Measurements from ENCODE around the gene TNFRSF6B. TPM values are rescaled to one million over a fixed set of nuclear protein-coding genes. Genes with fewer than 3 reads are reported as not detected.

Gene TNFRSF6B
- total and polyA plus RNA-seq, 2 of the 4 experiments (the other 2 are of a cell fraction) = 1.3 to 11.0 TPM

GRCh38 chr20:63745424-63745805 is 49.0 kb downstream of the TNFRSF6B start:
- no peak for TF ChIP-seq RFX5 (IDR thresholded peaks at IDR 0.05; ENCODE audit: low read depth, low read length)
- no peak for TF ChIP-seq BHLHE40 (IDR thresholded peaks at IDR 0.05; ENCODE audit: low read depth, low read length)
- TF ChIP-seq MAZ (IDR thresholded peaks at IDR 0.05; ENCODE audit: borderline replicate concordance, low read depth, low read length) = no peak
- TF ChIP-seq RAD21 (IDR thresholded peaks at IDR 0.05; ENCODE audit: low read length) = no peak
- no peak for TF ChIP-seq CHD1 (IDR thresholded peaks at IDR 0.05; ENCODE audit: low read depth, low read length)
- no peak for TF ChIP-seq MXI1 (IDR thresholded peaks at IDR 0.05; ENCODE audit: borderline replicate concordance, low read depth, low read length)
- TF ChIP-seq RCOR1 (IDR thresholded peaks at IDR 0.05; ENCODE audit: insufficient replicate concordance, low read length) = no peak
- TF ChIP-seq ELK1 (IDR thresholded peaks at IDR 0.05; ENCODE audit: borderline replicate concordance, low read depth, low read length) = no peak
- no peak for TF ChIP-seq CEBPB (IDR thresholded peaks at IDR 0.05; ENCODE audit: low read depth, low read length)
- TF ChIP-seq USF2 (IDR thresholded peaks at IDR 0.05; ENCODE audit: low read depth, low read length) = no peak
- no peak for TF ChIP-seq POLR2A (IDR thresholded peaks at IDR 0.05; ENCODE audit: low read depth, low read length)
- TF ChIP-seq MAFK (IDR thresholded peaks at IDR 0.05; ENCODE audit: low read depth, low read length) = no peak
- no peak for TF ChIP-seq NFE2L2 (IDR thresholded peaks at IDR 0.05; ENCODE audit: low read depth, low read length)
- TF ChIP-seq SMC3 (IDR thresholded peaks at IDR 0.05; ENCODE audit: low read depth, low read length) = no peak
- TF ChIP-seq FOS (IDR thresholded peaks at IDR 0.05; ENCODE audit: low read depth, low read length) = no peak
- no peak for TF ChIP-seq CTCF (conservative IDR thresholded peaks at IDR 0.05; ENCODE audit: low read depth, low read length)
- no peak overlapping the region for H3K56ac ChIP-seq (ENCODE audit: extremely low read depth, insufficient read depth, low read length)
- H2AK5ac ChIP-seq (ENCODE audit: low read depth, low read length) = no peak overlapping the region
- no peak overlapping the region for H2BK15ac ChIP-seq (ENCODE audit: low read depth, low read length)
- no peak overlapping the region for H4K91ac ChIP-seq (ENCODE audit: insufficient read depth, low read depth, low read length)
- DNase-seq = no peak
- ChIA-PET POLR2A (ENCODE audit: unreplicated experiment) (no interaction called here), CTCF (no interaction called here)
- no peak overlapping the region for H2BK5ac ChIP-seq (ENCODE audit: low read depth, low read length, poor library complexity, severe bottlenecking)
- intact Hi-C loops (cut with micrococcal nuclease) = no loop called here
- in situ Hi-C loops (cut with MboI; ENCODE audit: low sequenced_read_pairs) = no loop called here
- H3K9ac ChIP-seq (ENCODE audit: low read depth, low read length) = no peak overlapping the region
- no peak overlapping the region for H2BK20ac ChIP-seq (ENCODE audit: low read depth, low read length)
- H3K79me1 ChIP-seq (ENCODE audit: low read depth in 1 of 2, low read length in 2 of 2) = peaks cover 4 to 9% of the 10 kb centered on the region in 2 experiments; a peak in 2 of 4 replicates
- peaks cover 10% of the 10 kb centered on the region for H4K20me1 ChIP-seq (ENCODE audit: insufficient read depth, low read length)
- H2AK9ac ChIP-seq (replicated peaks; ENCODE audit: low read depth, low read length, poor library complexity) = peak overlapping the region; percentile 66
- no peak overlapping the region for H3K4me2 ChIP-seq (ENCODE audit: low read depth, low read length)
- H3K9me3 ChIP-seq (ENCODE audit: control insufficient read depth, insufficient read depth, low read length) = no peaks in the 10 kb centered on the region
- no peak overlapping the region for H3K14ac ChIP-seq (replicated peaks; ENCODE audit: low read depth, low read length)
- dilution Hi-C loops (cut with HindIII; ENCODE audit: low sequenced_read_pairs, unreplicated experiment) = no loop called here
- H4K8ac ChIP-seq (ENCODE audit: low read depth in 2 of 2, low read length in 2 of 2) = no peak overlapping the region
- H2BK120ac ChIP-seq (ENCODE audit: low read depth, low read length) = no peak overlapping the region
- H2AFZ ChIP-seq (replicated peaks; ENCODE audit: low read length, poor library complexity) = no peak overlapping the region
- BruUV-seq (replicated peaks) = no TSS peak
- peaks cover 5% of the 10 kb centered on the region for H3K4me1 ChIP-seq (ENCODE audit: control insufficient read depth, insufficient read depth, low read length)
- no peak overlapping the region for H3K4me3 ChIP-seq (ENCODE audit: insufficient read depth, low read depth, low read length)
- ATAC-seq (ENCODE audit: low read depth) = no peak
- H4K5ac ChIP-seq (ENCODE audit: low read depth, low read length) = no peak overlapping the region
- no peaks in the 10 kb centered on the region for H3K27me3 ChIP-seq (ENCODE audit: control insufficient read depth, insufficient read depth, low read length)
- H3K36me3 ChIP-seq (ENCODE audit: control insufficient read depth, insufficient read depth, low read length) = peaks cover 30% of the 10 kb centered on the region; the same call in 1 of the 2 replicates
- H3K18ac ChIP-seq (ENCODE audit: low read depth, low read length) = no peak overlapping the region
- H3K4ac ChIP-seq (ENCODE audit: low read depth, low read length) = no peak overlapping the region
- 60% methylated on average over 1 of the region's 15 CpGs; no CpG with 5 or more reads in 1 of the 2 experiments for WGBS, 2 experiments (ENCODE audit: extremely low coverage in 2 of 2, insufficient read length in 1 of 2)
- H3K27ac ChIP-seq (ENCODE audit: insufficient read depth, low read length) = no peak overlapping the region
- H3K23ac ChIP-seq (ENCODE audit: low read depth, low read length) = no peak overlapping the region
- H3K9me1 ChIP-seq (ENCODE audit: insufficient read depth, low read length) = no peaks in the 10 kb centered on the region
